NB4 (cell line): ENCODE results near the gene RDH8.

Experiments
- TF ChIP-seq, protein P1 (sequence below): IDR thresholded peaks from one replicate; pipeline ENCODE4 v1.5.1; 2012; ENCODE audit warnings: low read depth, low read length
- TF ChIP-seq, protein P2 (sequence below): IDR thresholded peaks from 2 replicates; pipeline ENCODE4 v1.6.1; 2011; ENCODE audit warnings: low read depth, low read length

DNA sequence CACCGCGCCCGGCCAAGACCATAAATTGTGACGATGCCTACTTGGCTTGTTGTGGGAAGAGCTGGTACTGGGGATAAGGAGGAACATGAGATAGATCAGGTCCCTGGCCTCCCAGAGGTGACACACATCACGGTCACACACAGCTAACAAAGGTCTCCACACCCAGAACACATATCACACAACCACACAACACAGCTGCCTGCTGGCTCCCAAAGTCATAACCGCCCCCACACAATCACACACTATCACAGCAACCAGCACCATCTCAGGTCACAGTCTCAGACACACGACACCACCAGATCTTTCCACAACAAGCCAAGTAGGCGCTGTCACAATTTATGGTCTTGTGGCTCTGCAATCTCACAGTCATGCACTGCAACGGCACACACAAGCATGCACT is 8.7 kb upstream of the RDH8 start:
- TF ChIP-seq, protein P1, sequence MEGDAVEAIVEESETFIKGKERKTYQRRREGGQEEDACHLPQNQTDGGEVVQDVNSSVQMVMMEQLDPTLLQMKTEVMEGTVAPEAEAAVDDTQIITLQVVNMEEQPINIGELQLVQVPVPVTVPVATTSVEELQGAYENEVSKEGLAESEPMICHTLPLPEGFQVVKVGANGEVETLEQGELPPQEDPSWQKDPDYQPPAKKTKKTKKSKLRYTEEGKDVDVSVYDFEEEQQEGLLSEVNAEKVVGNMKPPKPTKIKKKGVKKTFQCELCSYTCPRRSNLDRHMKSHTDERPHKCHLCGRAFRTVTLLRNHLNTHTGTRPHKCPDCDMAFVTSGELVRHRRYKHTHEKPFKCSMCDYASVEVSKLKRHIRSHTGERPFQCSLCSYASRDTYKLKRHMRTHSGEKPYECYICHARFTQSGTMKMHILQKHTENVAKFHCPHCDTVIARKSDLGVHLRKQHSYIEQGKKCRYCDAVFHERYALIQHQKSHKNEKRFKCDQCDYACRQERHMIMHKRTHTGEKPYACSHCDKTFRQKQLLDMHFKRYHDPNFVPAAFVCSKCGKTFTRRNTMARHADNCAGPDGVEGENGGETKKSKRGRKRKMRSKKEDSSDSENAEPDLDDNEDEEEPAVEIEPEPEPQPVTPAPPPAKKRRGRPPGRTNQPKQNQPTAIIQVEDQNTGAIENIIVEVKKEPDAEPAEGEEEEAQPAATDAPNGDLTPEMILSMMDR: no peak
- TF ChIP-seq, protein P2, sequence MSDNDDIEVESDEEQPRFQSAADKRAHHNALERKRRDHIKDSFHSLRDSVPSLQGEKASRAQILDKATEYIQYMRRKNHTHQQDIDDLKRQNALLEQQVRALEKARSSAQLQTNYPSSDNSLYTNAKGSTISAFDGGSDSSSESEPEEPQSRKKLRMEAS: no peak
